OCI-LY3 (cell line): Measurements from ENCODE around the gene SLC4A5.

Experiments used
- EZH2phosphoT487 ChIP-seq: fragments of 200-600 bp; shearing (Covaris generic); IDR thresholded peaks from 2 replicates; pipeline ENCODE4 v1.6.1; 2018; ENCODE audit warnings: antibody characterized with exemption, mixed run types, low read depth
- TF ChIP-seq, protein P1 (sequence below): fragments of 200-600, 300-600 bp; sonication (generic); IDR thresholded peaks from 2 replicates; pipeline ENCODE4 v1.5.1; 2014; ENCODE audit warnings: antibody characterized with exemption, low read length, low read depth

DNA sequence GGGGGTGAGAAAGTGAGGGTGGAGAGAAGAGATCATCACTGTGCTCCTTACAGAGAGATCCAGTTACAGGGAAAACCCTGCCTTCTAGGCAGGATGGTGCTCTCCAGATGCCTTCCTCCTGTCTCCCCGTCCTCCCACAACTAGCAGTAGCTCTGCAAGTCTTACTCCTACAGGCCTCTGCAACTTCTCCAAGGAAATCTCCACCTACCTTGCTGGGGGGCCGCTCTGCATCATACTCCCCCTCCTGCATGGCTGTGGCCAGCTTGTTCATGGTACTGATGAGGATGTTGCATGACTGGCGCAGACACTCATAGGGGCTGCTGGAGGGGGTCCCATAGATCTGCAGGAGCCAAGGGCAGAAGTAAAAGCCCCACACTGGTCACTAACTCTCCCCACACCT is 22.8 kb upstream of the SLC4A5 start:
- TF ChIP-seq, protein P1, sequence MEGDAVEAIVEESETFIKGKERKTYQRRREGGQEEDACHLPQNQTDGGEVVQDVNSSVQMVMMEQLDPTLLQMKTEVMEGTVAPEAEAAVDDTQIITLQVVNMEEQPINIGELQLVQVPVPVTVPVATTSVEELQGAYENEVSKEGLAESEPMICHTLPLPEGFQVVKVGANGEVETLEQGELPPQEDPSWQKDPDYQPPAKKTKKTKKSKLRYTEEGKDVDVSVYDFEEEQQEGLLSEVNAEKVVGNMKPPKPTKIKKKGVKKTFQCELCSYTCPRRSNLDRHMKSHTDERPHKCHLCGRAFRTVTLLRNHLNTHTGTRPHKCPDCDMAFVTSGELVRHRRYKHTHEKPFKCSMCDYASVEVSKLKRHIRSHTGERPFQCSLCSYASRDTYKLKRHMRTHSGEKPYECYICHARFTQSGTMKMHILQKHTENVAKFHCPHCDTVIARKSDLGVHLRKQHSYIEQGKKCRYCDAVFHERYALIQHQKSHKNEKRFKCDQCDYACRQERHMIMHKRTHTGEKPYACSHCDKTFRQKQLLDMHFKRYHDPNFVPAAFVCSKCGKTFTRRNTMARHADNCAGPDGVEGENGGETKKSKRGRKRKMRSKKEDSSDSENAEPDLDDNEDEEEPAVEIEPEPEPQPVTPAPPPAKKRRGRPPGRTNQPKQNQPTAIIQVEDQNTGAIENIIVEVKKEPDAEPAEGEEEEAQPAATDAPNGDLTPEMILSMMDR = no peak
- TF ChIP-seq EZH2phosphoT487 = no peak
